ENCODE measurements around the gene NTF4. TPM values are rescaled to one million over a fixed set of nuclear protein-coding genes. Genes with fewer than 3 reads are reported as not detected.

NTF4 gene
- total RNA-seq, 4 donors from 2014 or later: 1.3 to 6.8 (median 2.9) TPM

DNA sequence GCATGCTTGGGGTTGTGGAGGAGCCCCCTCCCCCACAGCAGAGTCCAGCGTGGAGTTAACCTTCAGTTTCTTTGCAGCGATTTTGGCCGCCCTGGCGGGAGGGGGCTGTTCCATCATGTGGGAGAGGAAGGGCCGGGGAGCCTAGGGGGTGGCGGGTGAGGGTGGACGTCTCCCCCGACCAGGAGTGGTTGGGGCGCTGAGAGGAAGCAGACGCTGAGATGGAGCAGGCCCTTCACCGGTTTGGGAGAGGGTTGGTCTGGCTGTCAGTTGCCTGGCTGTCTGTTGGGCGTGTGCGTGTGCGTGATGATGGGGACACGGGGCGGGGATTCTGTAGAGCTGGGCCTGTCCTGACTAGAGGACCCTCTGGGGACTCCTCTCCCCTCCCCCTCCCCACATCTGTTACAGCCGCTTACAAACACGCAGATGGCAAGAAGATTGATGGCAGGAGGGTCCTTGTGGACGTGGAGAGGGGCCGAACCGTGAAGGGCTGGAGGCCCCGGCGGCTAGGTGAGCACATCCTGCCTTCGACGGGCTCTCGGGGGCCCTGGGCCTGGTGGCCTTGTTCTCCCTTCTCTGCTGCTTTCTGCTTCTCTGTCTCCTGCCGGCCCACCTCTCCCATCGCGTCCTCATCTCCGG lies 39.7 kb upstream of the NTF4 start:
- Histone ChIP-seq H3K9me3 (no peaks in the 10 kb centered on the region), H3K27ac (peak overlapping the region in 2 of 4 donors; percentile 11 to 22), H3K4me1 (peaks cover 3 to 10% of the 10 kb centered on the region in 2 donors), H3K4me3 (no peak overlapping the region), H3K36me3 (peaks cover 0 to 99% of the 10 kb centered on the region in 2 donors), H3K27me3 (no peaks in the 10 kb centered on the region)
- in situ Hi-C loops (cut with MboI; ENCODE audit: low sequenced_read_pairs in 4 of 4) (no loop called here), intact Hi-C loops (cut with DNase I; ENCODE audit: low total_unique reads) (no loop called here)
- DNase-seq (no peak), ATAC-seq (no peak)
- TF ChIP-seq CTCF (IDR thresholded peaks at IDR 0.05 in 4 of 5, conservative IDR thresholded peaks at IDR 0.05 in 1 of 5) (no peak), POLR2A (IDR thresholded peaks at IDR 0.05) (no peak)

DNA sequence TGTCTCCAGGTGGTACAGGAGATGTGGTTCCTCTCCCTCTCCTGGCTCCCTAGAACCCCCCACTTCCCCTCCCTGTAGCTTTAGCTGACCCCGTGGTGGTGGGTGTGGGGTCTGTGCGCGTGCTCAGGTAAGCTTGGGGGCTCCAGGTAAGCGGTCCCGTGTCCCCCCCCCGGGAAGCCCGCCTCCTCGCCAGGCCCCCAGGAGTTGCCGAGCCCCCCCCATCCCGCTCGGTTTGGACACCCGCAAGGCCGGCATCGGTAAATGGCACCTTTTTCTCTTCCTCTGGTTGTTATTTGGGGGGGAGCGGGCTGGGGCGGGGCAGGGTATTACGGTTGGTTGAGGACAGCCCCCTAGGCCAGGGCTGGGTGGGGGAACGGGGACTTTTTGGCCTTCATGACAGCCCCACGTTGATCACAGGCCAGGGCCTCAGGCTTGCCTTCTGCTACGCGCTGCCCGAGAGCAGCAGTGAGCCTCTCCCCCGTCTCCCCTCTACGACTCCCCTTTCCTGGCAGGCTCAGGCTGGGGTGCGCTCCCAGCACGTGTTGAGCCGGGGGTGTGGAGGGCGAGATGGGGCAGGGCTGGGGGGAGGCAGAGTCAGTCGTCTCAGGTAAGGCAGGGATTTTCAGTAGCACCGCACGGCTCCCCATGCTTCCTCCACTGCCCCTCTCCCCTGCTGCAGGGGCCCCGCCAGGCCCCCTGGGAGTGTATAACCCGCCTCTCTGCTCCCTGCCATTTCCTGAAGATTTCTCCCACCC lies 38.9 kb upstream of the NTF4 start:
- Histone ChIP-seq H3K36me3 (peaks cover 0 to 100% of the 10 kb centered on the region in 2 donors), H3K9me3 (no peaks in the 10 kb centered on the region), H3K4me3 (no peak overlapping the region), H3K4me1 (peaks cover 12% of the 10 kb centered on the region in 2 donors), H3K27ac (peak overlapping the region in 1 of 4 donors; percentile 38), H3K27me3 (no peaks in the 10 kb centered on the region)
- no peak for TF ChIP-seq CTCF (IDR thresholded peaks at IDR 0.05 in 4 of 5, conservative IDR thresholded peaks at IDR 0.05 in 1 of 5)
- no peak for TF ChIP-seq POLR2A (IDR thresholded peaks at IDR 0.05)
- intact Hi-C loops (cut with DNase I; ENCODE audit: low total_unique reads) (no loop called here), in situ Hi-C loops (cut with MboI; ENCODE audit: low sequenced_read_pairs in 4 of 4) (no loop called here)
- no peak for ATAC-seq
- DNase-seq: no peak

DNA sequence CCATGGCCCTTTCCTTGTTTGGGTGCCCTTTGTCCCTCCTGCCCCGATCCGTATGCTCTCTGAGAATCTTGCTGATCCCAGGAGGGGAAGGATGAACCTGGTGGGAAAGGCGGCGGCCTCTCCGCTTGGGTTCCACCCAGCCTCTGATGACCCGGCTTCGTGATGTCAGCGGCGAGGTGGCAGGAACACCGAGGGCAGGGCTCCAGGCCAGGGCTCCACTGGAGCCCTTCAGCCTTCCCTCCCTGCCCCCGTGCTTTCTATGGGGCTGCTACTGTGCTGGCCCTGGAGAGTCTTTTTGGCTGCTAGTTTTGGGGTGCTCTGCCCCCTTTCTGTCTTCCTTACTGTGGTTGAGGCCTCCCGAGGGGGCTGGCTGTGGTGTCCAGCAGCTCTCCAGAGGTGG lies 37.7 kb upstream of the NTF4 start:
- H3K9me3 ChIP-seq: no peaks in the 10 kb centered on the region
- intact Hi-C loops (cut with DNase I; ENCODE audit: low total_unique reads): no loop called here
- H3K27ac ChIP-seq: peak overlapping the region in 3 of 4 donors; percentile 11 to 47 (median 33)

DNA sequence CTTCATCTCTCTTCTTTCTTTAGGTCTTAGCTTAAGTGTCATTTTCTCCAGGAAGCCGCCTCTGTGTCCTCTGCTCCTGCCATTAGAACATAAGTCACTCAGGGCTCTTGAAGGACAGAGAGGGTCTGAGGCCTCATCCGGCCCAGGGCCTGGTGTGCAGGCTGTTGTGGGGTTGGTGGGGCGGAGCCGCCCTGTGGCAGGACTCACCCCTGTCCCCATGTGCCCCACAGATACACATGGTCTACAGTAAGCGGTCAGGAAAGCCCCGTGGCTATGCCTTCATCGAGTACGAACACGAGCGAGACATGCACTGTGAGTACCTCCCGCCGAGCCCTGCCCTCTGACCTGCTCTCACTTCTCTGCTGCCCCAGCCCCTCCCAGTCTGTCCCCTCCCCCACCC lies 36.5 kb upstream of the NTF4 start:
- no peak for TF ChIP-seq CTCF (IDR thresholded peaks at IDR 0.05 in 4 of 5, conservative IDR thresholded peaks at IDR 0.05 in 1 of 5)
- no peak for TF ChIP-seq POLR2A (IDR thresholded peaks at IDR 0.05)
- Histone ChIP-seq H3K27ac (peak overlapping the region in 3 of 4 donors; percentile 1 to 37 (median 34)), H3K4me1 (peaks cover 27 to 33% of the 10 kb centered on the region in 2 donors), H3K9me3 (no peaks in the 10 kb centered on the region), H3K36me3 (peaks cover 0 to 83% of the 10 kb centered on the region in 2 donors), H3K27me3 (no peaks in the 10 kb centered on the region), H3K4me3 (no peak overlapping the region)
- in situ Hi-C loops (cut with MboI; ENCODE audit: low sequenced_read_pairs in 4 of 4): no loop called here
- no peak for ATAC-seq
- intact Hi-C loops (cut with DNase I; ENCODE audit: low total_unique reads): no loop called here
- DNase-seq: no peak

More for the DNA sequence above, 37.7 kb upstream of the NTF4 start:
- in situ Hi-C loops (cut with MboI; ENCODE audit: low sequenced_read_pairs in 4 of 4): no loop called here
- Histone ChIP-seq H3K4me3 (no peak overlapping the region), H3K36me3 (peaks cover 0 to 94% of the 10 kb centered on the region in 2 donors), H3K27me3 (no peaks in the 10 kb centered on the region), H3K4me1 (peaks cover 23 to 24% of the 10 kb centered on the region in 2 donors)
- TF ChIP-seq CTCF (IDR thresholded peaks at IDR 0.05 in 4 of 5, conservative IDR thresholded peaks at IDR 0.05 in 1 of 5): no peak
- TF ChIP-seq POLR2A (IDR thresholded peaks at IDR 0.05): no peak
- no peak for DNase-seq
- ATAC-seq: no peak
